PC-9 (cell line): ENCODE measurements around the gene CACNA1D. TPM values are rescaled to one million over a fixed set of nuclear protein-coding genes. Genes with fewer than 3 reads are reported as not detected.

Source experiments
- BruUV-seq: library from RNA; stranded (reverse); fragments of 400-500 nt; replicated peaks from 2 replicates; lab custom pipeline; 2021; lab: Mats Ljungman, UMichigan
- CTCF ChIA-PET: fragments of 300-600 bp; sonication (Branson Sonifier 250); formaldehyde crosslinking; loops from one replicate; lab custom pipeline; 2022; ENCODE audit warnings: antibody characterized with exemption; lab: Charles Lee
- POLR2A ChIA-PET: fragments of 300-600 bp; sonication (Branson Sonifier 250); formaldehyde crosslinking; loops from one replicate; lab custom pipeline; 2022; ENCODE audit warnings: antibody characterized with exemption; ENCODE audit not compliant: unreplicated experiment; lab: Charles Lee
- DNase-seq, 2 experiments: peaks; one replicate each; pipeline versions ENCODE4 v3.0.0 to v3.0.0-alpha.2; 2015 to 2022; ENCODE audit warnings: mixed read lengths in 1 of 2
- H2AFZ ChIP-seq: fragments of 200-600 bp; sonication (generic); 2 replicates; pipeline ENCODE4 v1.8.1; 2017; ENCODE audit warnings: antibody characterized with exemption
- H3F3A ChIP-seq: fragments of 200-600 bp; sonication (generic); 2 replicates; pipeline ENCODE4 v1.8.1; 2017; ENCODE audit warnings: antibody characterized with exemption, mild to moderate bottlenecking, low read depth; ENCODE audit not compliant: insufficient read depth
- H3K27ac ChIP-seq: fragments of 200-600 bp; sonication (generic); 2 replicates; pipeline ENCODE4 v1.6.1; 2016; ENCODE audit warnings: mixed run types
- H3K27me3 ChIP-seq: fragments of 200-600 bp; sonication (generic); 2 replicates; pipeline ENCODE4 v1.6.1; 2016; ENCODE audit warnings: low read depth, mixed run types; ENCODE audit not compliant: insufficient read depth
- H3K36me3 ChIP-seq: fragments of 200-600 bp; sonication (generic); 2 replicates; pipeline ENCODE4 v1.6.1; 2016; ENCODE audit warnings: low read depth, mixed run types
- H3K4me1 ChIP-seq: fragments of 200-600 bp; sonication (generic); replicated peaks from 2 replicates; pipeline ENCODE4 v1.6.1; 2016; ENCODE audit warnings: mixed run types; ENCODE audit not compliant: insufficient read depth
- H3K4me2 ChIP-seq: fragments of 200-600 bp; sonication (generic); 2 replicates; pipeline ENCODE4 v1.6.1; 2017; ENCODE audit warnings: mixed run types
- H3K4me3 ChIP-seq: fragments of 200-600 bp; sonication (generic); 2 replicates; pipeline ENCODE4 v1.6.1; 2016; ENCODE audit warnings: mixed run types
- H3K79me2 ChIP-seq: fragments of 200-600 bp; sonication (generic); 2 replicates; pipeline ENCODE4 v1.6.1; 2017; ENCODE audit warnings: low read depth, mixed run types
- H3K9me2 ChIP-seq: fragments of 200-600 bp; sonication (generic); 2 replicates; pipeline ENCODE4 v1.8.1; 2017; ENCODE audit warnings: mild to moderate bottlenecking; ENCODE audit not compliant: insufficient read depth
- H3K9me3 ChIP-seq: fragments of 200-600 bp; sonication (generic); 2 replicates; pipeline ENCODE4 v1.8.1; 2016; ENCODE audit warnings: low read depth; ENCODE audit not compliant: insufficient read depth
- H4K20me1 ChIP-seq: fragments of 200-600 bp; sonication (generic); 2 replicates; pipeline ENCODE4 v1.8.1; 2017; ENCODE audit not compliant: insufficient read depth
- CTCF ChIP-seq: fragments of 200-600 bp; sonication (generic); conservative IDR thresholded peaks from 2 replicates; pipeline ENCODE4 v1.6.1; 2017; ENCODE audit warnings: mixed run types, antibody characterized with exemption, mild to moderate bottlenecking, moderate library complexity
- EZH2 ChIP-seq: fragments of 200-600 bp; sonication (generic); IDR thresholded peaks from 2 replicates; pipeline ENCODE4 v1.8.0; 2017; ENCODE audit warnings: antibody characterized with exemption, low read depth
- intact Hi-C: fragments of 100-400 bp; cut with micrococcal nuclease; formaldehyde crosslinking; loops from one replicate; pipeline ENCODE4 v1.10.0; 2022; ENCODE audit not compliant: unreplicated experiment
- total RNA-seq: library from RNA; stranded (reverse); gene quantifications from 2 replicates; pipeline ENCODE4 v1.2.3, GENCODE V29; 2021

CACNA1D gene
- total RNA-seq, 1 experiment from 2014 or later, result not detected

- CTCF ChIA-PET, result no interaction called here
- intact Hi-C loops, result loop anchor here (10.0 kb wide), 2 partner anchors 337 to 517 kb away; no protein-coding TSS in a partner anchor
These were observed 217.0 kb downstream of the CACNA1D start for GRCh38 chr3:53711387-53711786.

GRCh38 chr3:53712817-53713388 lies 218.5 kb downstream of the CACNA1D start:
- TF ChIP-seq CTCF, result no peak
- TF ChIP-seq EZH2, result no peak
- POLR2A ChIA-PET, result no interaction called here
- no peaks in the 10 kb centered on the region for H3K9me3 ChIP-seq
- H3K36me3 ChIP-seq, result no peaks in the 10 kb centered on the region
- H3K27ac ChIP-seq, result no peak overlapping the region
- no peak overlapping the region for H3K4me2 ChIP-seq
- CTCF ChIA-PET, result no interaction called here
- no peak for DNase-seq
- intact Hi-C loops, result loop anchor here (10.0 kb wide), 2 partner anchors 338 to 518 kb away; no protein-coding TSS in a partner anchor
- H3K9me2 ChIP-seq, result no peaks in the 10 kb centered on the region
- peaks cover 46% of the 10 kb centered on the region for H3K27me3 ChIP-seq
- no peaks in the 10 kb centered on the region for H3K79me2 ChIP-seq
- H2AFZ ChIP-seq, result no peak overlapping the region
- H4K20me1 ChIP-seq, result no peaks in the 10 kb centered on the region
- no peaks in the 10 kb centered on the region for H3K4me1 ChIP-seq
- H3F3A ChIP-seq, result no peaks in the 10 kb centered on the region
- no peak overlapping the region for H3K4me3 ChIP-seq
- no TSS peak for BruUV-seq

More at GRCh38 chr3:53711387-53711786, 217.0 kb downstream of the CACNA1D start:
- no TSS peak for BruUV-seq
- Histone ChIP-seq H3K4me1 (no peaks in the 10 kb centered on the region), H3K4me2 (no peak overlapping the region), H3K36me3 (no peaks in the 10 kb centered on the region), H3F3A (no peaks in the 10 kb centered on the region), H3K4me3 (no peak overlapping the region), H2AFZ (no peak overlapping the region), H4K20me1 (no peaks in the 10 kb centered on the region), H3K79me2 (no peaks in the 10 kb centered on the region), H3K27ac (no peak overlapping the region), H3K9me2 (no peaks in the 10 kb centered on the region), H3K27me3 (peaks cover 41% of the 10 kb centered on the region), H3K9me3 (no peaks in the 10 kb centered on the region)
- TF ChIP-seq EZH2, result no peak
- no peak for TF ChIP-seq CTCF
- no peak for DNase-seq
- POLR2A ChIA-PET, result no interaction called here

- Histone ChIP-seq H4K20me1 (no peaks in the 10 kb centered on the region), H2AFZ (no peak overlapping the region), H3F3A (no peaks in the 10 kb centered on the region), H3K4me2 (no peak overlapping the region), H3K27me3 (peaks cover 49% of the 10 kb centered on the region), H3K9me2 (no peaks in the 10 kb centered on the region), H3K9me3 (no peaks in the 10 kb centered on the region), H3K4me3 (no peak overlapping the region), H3K79me2 (no peaks in the 10 kb centered on the region), H3K27ac (no peak overlapping the region), H3K4me1 (no peaks in the 10 kb centered on the region), H3K36me3 (no peaks in the 10 kb centered on the region)
- CTCF ChIA-PET, result no interaction called here
- BruUV-seq, result no TSS peak
- POLR2A ChIA-PET, result no interaction called here
- intact Hi-C loops, result loop anchor here (10.0 kb wide), 2 partner anchors 339 to 519 kb away; no protein-coding TSS in a partner anchor
- no peak for DNase-seq
- TF ChIP-seq EZH2, result no peak
These were observed 219.2 kb downstream of the CACNA1D start for GRCh38 chr3:53713626-53714025.
